K562 (cell line): ENCODE data around the gene SDCBP2.

Experiments used
- EZH2 ChIP-seq: IDR thresholded peaks from 2 replicates; pipeline ENCODE4 v1.6.1; 2012; ENCODE audit warnings: low read depth, mild to moderate bottlenecking, inconsistent platforms, low read length, borderline replicate concordance
- KLF10 ChIP-seq: fragments of 250-450 bp; sonication (Bioruptor Pico); IDR thresholded peaks from 2 replicates; pipeline ENCODE4 v1.6.1; 2021; ENCODE audit warnings: matching md5 sums
- NFE2L1 ChIP-seq: fragments of 450-650 bp; IDR thresholded peaks from 2 replicates; pipeline ENCODE4 v1.6.1; 2016; ENCODE audit warnings: missing genetic modification characterization, low read depth, mild to moderate bottlenecking, missing compliant biosample characterization, moderate library complexity, borderline replicate concordance
- PHF8 ChIP-seq: fragments of 200-600 bp; sonication (generic); IDR thresholded peaks from 2 replicates; pipeline ENCODE4 v1.6.1; 2012; ENCODE audit warnings: mixed run types, mild to moderate bottlenecking, inconsistent platforms, low read length, moderate library complexity, borderline replicate concordance
- POLR2AphosphoS5 ChIP-seq: IDR thresholded peaks from 2 replicates; pipeline ENCODE4 v1.6.1; 2011; ENCODE audit warnings: mild to moderate bottlenecking, low read depth, low read length, moderate library complexity; ENCODE audit not compliant: control insufficient read depth, insufficient read depth
- POLR2G ChIP-seq: fragments of 200-400 bp; formaldehyde crosslinking; IDR thresholded peaks from 2 replicates; pipeline ENCODE4 v1.6.1; 2017; ENCODE audit warnings: low read depth, mild to moderate bottlenecking, antibody characterized with exemption, low read length, moderate library complexity
- SMC3 ChIP-seq: conservative IDR thresholded peaks from 2 replicates; pipeline ENCODE4 v1.6.1; 2011; ENCODE audit warnings: low read depth, low read length, improper control_type of control experiment; ENCODE audit not compliant: insufficient read depth
- TBL1XR1 ChIP-seq, 2 experiments: IDR thresholded peaks; 2 replicates each; pipeline ENCODE4 v1.6.1; 2012; ENCODE audit warnings: improper control_type of control experiment in 2 of 2, low read length in 2 of 2, mild to moderate bottlenecking in 1 of 2
- ZC3H4 ChIP-seq: sonication (generic); formaldehyde crosslinking; IDR thresholded peaks from 2 replicates; pipeline ENCODE4 v1.9.0; 2021; ENCODE audit warnings: missing genetic modification reagents, borderline replicate concordance
- ZKSCAN8 ChIP-seq: fragments of 200-800 bp; sonication (Bioruptor generic); IDR thresholded peaks from 2 replicates; pipeline ENCODE4 v1.6.1; 2016; ENCODE audit warnings: missing genetic modification characterization, missing compliant biosample characterization
- ZSCAN32 ChIP-seq: fragments of 450-650 bp; formaldehyde crosslinking; IDR thresholded peaks from 2 replicates; pipeline ENCODE4 v1.4.0; 2020; ENCODE audit warnings: mild to moderate bottlenecking, moderate library complexity
- TF ChIP-seq, protein P1 (sequence below), 2 experiments: fragments of 450-650 bp in 1 of 2; sonication (generic) in 1 of 2; formaldehyde crosslinking; conservative IDR thresholded peaks; 2 replicates each; pipeline versions ENCODE4 v1.4.0 to v1.8.1; 2020 to 2022; ENCODE audit warnings: mild to moderate bottlenecking in 1 of 2, missing genetic modification reagents in 1 of 2

DNA sequence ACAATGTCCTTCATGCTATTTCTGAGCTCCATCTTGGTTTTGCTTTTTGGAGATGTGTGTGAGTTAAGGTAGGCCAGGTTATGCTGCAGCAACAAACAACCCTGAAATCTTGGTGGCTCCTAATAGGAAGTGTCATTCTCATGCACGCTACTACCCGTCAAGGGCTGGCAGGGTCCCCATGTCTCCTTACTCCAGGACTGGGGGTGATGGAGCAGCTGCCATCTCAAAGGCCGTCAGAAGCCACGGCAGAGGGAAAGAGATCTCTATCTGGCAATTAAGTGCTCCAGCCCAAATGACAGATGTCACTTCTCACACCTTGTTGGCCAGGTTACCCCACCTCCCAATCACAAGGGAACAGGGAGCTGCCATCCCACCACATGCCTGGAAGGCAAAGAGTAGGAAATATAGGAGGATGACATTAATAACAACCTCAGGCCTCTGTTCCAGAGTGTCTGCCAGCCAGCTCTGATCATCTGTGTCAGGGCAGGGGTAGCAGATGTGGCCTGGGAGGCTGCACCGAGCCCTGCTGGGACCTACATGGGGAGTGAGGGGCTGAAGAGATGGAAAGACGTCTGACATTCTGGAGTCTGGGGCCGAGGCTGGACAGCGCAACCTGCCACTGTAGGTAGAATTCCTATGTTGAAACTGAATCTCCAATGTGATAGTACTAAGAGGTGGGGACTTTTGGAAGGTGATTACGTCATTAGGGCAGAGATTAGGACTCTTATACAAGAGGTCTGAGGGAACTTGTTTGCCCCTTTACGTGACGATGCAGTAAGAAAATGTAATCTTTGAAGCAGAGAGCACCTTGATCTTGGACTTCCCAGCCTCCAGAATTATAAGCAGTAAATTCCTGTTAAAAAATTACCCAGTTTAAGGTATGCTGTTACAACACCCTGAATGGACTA, 4.8 kb upstream of the SDCBP2 start:
- TF ChIP-seq TBL1XR1 (IDR thresholded peaks at IDR 0.05; ENCODE audit: low read length in 2 of 2) (no peak), NFE2L1 (no peak), KLF10 (CRISPR knock-in tag) (no peak), ZSCAN32 (CRISPR knock-in tag) (no peak), EZH2 (no peak), PHF8 (no peak), ZC3H4 (CRISPR knock-in tag) (no peak), POLR2AphosphoS5 (no peak), POLR2G (no peak), SMC3 (no peak), ZKSCAN8 (CRISPR knock-in tag) (no peak)
- TF ChIP-seq, protein P1, sequence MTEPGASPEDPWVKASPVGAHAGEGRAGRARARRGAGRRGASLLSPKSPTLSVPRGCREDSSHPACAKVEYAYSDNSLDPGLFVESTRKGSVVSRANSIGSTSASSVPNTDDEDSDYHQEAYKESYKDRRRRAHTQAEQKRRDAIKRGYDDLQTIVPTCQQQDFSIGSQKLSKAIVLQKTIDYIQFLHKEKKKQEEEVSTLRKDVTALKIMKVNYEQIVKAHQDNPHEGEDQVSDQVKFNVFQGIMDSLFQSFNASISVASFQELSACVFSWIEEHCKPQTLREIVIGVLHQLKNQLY (CRISPR knock-in tag; conservative IDR thresholded peaks at IDR 0.05), result no peak
